SHP77 treated with DMSO at 0.1 percent for 48 hours (cell line): ENCODE data around the gene HSPA1B.
"Not testable (repeated sequence)": the region's sequence is repeated elsewhere in the genome, so short reads cannot be mapped to it uniquely, and the experiment has no call there.

Experiments
- DNase-seq: peaks from one replicate; lab custom pipeline; 2025; lab: John Stamatoyannopoulos, UW

The HSPA1B gene

GRCh38 chr6:31859923-31860322, 32.4 kb downstream of the HSPA1B start:
- no peak for DNase-seq

DNA sequence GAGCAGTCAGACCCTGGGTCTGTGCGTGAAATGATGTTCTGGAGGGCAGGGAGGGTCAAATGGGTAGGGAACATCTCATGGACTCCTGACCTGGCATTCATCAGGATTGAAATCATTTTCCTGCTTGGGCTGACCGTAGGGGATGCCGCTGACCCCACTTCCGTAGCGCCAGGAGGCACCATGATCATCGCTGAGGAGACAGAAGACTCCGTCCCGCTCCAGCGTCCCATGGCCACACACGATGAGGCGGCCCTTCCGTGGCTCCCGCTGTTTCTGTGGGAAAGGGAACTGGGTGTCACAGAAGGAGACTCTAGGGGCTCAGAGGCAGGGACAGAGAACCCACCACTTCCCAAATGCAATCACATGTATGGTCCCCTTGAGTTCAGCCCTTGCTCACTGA, 32.8 kb downstream of the HSPA1B start:
- DNase-seq = no peak

DNA sequence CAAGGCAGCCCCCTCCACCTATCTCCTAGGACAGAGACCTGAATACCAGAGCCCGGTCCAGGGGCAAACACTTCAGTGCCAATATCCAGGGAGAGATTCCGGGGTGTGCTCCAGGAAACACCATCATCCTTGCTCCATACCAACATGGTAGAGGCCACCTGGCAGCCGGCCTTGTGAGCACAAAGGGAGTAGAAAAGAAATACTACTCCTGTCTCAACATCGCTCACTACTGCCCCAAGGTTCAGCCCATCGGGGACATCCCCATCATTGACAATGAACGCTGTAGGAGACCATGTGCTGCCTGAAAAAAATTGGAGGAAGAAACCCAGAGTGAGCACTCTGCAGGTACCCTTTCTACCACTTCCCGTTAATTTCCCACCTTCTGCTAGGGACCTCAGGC, 33.6 kb downstream of the HSPA1B start:
- DNase-seq = no peak

GRCh38 chr6:31861919-31862343, 34.4 kb downstream of the HSPA1B start:
- DNase-seq = no peak

DNA sequence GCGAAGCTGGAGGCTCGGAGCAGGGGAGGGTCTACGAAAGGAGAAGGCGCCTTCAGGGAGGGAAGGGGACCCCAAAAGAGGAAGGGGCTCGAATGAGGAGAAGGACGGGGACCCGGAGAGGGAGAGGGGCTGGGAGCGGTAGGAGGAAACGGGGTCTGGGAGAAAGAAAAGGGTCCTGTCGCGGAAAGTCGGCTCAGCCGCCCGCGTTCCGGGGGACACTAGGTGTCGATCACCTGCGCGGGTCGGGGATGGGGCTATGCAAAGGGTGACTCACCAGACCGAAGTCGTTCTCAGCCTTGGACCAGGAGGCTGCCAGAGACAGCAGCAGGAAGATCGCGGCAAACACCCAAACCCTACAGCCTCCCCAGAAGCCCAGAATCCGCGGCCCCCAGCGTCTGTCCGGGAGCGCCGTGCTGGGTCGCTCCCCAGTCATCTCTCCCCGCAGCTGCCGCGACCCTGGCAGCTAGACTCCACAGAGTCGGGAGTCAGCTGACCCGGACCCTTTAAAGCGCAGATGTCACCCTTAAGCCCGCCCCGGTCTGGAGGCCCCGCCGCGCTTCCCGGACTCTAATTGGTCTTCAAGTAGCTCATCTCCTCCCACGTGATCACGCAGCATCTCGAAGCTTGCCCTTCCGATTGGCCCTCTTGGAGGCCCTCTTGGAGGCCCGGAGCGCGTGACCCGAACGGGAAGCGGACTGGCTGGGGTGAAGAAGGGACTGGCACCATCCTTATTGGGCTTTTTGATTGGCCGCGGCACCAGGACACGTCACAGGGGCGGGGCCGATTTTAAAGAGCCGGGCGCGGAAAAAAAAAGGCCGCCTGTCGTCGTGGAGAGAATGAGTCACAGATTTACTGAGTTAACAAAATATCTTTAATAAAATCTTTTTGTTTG, 35.1 kb downstream of the HSPA1B start, which contains the start of gene NEU1:
Gene NEU1, minus strand, starts transcription at position 478 of the 892 bp plus-strand sequence. Its CDS starts 45 bp downstream, at position 433.
- peak; percentile 98 for DNase-seq

GRCh38 chr6:31864123-31864562, 36.6 kb downstream of the HSPA1B start:
- not testable (repeated sequence) for DNase-seq

- no peak for DNase-seq
These were observed 37.3 kb downstream of the HSPA1B start for GRCh38 chr6:31864818-31865204.

- no peak for DNase-seq
These were observed 37.9 kb downstream of the HSPA1B start for GRCh38 chr6:31865205-31866118.

DNA sequence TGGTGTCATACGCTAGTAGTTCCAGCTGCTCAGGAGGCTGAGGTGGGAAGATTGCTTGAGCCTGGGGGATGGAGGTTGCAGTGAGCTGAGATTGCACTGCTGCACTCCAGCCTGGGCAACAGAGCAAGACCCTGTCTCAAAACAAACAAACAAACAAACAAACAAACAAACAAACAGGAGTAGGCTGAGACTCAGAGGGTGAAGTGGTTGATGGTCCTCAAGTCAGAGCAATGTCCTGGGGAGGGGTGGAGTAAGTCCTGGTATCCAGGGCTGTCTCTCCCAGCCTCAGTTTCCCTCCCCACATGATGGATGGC, 41.1 kb downstream of the HSPA1B start:
- not testable (repeated sequence) for DNase-seq

- no peak for DNase-seq
These were observed 41.8 kb downstream of the HSPA1B start for GRCh38 chr6:31869343-31869742.

DNA sequence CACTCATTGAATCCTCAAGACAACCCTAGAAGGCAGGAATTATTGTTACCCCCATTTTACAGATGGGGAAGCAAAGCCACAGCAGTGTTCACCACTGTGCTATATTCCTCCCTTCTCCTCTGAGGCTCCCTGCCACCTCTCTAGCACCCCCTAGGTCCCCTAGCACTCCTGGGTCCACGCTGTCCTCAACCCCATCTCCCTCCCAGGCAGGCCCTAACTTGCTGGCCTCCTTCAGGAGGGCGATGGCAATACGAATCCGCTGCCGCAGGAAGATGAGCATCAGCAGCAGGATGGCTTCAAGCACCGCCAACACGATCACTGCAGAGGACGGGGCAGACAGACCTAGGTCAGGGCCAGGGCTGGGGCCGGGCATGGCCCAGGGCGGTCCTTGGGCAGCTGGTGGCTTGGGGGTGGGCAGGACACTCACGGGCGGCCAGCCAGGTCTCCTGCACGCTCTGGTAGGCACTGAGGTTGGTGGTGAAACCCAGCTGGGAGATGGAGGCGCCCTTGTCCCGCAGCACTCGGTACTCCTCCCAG, 42.9 kb downstream of the HSPA1B start:
- peak; percentile 16 for DNase-seq

- DNase-seq = no peak
These were observed 43.6 kb downstream of the HSPA1B start for GRCh38 chr6:31871046-31871659.

DNA sequence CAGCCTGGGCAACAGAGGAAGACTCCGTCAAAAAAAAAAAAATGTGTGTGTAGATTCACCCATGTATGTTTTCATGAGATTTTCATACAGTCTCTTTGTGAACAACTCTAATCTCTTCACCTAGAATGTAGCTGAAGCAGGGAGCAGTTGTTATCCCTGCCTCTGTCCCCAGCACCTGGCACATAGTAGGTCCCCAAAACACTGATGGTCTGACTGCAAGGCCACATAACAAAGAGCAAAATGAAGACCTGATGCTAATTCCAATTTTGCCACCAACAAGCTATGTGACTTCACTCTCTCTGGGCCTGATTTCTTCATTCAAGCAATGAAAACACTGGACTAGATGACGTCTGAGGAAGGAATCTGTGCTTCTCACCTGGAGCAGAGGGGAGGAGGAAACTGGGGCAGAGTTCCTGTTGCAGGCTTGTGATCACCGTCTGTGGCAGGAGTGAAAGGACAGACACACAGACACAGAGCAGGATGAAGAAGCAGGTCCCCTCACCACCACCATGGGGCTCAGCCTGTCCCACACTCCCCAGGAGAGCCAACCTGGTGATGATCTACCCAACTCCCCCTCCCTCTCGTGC, 46.6 kb downstream of the HSPA1B start:
- no peak for DNase-seq

DNA sequence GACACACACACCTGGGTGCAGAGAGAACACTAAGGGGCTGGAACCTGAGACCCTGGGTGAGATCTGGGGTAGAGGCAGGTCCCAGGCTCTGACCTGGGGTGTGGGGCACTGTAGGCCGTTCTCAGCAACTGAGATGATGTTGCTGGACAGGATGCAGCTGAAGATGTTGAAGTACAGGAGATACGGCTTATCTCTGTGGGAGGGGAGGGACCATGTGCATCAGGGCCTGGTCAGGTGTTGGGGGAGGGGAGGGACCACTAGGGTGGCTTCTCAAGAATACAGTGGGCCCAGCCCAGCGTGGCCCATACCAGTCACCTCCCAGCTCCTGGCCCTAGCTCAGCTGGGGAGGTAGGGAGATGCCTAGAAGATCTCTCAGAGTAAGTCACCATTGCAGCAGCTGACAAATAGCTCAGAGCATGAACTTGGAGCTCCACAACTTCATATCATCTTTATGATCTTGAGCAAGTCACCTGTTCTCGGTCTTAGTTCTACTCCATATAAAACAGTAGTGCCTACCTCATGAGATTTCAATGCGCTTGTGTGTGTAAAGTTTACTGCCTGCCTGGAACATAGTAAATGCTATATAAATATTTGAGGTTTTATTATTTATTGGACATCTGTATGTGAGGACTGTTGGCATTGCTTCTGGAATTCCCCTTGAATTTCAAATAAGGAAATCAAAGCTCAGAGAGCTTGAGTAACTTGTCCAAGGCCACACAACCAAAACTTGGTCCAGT, 47.5 kb downstream of the HSPA1B start:
- no peak for DNase-seq

DNA sequence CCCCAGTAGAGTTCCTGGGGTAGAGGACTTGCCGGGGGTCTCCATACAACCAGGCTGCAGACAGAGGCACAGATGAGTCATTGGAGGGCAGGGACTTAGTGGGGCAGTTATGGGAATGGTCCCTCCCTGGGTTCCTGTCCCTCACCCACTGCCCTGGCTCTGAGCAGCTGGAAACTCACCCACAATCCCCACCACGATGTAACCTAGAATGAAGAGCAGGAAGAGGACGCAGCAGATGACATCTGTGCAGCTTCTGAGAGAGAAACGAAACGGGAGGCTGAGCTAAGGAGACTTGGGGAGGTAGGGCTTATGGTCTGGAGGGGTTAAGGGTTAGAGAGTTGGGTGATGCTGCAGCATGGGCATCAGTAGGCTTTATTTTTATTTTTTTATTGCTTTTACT, 48.3 kb downstream of the HSPA1B start:
- DNase-seq = no peak

- DNase-seq = no peak
These were observed 48.8 kb downstream of the HSPA1B start for GRCh38 chr6:31876357-31876756.

DNA sequence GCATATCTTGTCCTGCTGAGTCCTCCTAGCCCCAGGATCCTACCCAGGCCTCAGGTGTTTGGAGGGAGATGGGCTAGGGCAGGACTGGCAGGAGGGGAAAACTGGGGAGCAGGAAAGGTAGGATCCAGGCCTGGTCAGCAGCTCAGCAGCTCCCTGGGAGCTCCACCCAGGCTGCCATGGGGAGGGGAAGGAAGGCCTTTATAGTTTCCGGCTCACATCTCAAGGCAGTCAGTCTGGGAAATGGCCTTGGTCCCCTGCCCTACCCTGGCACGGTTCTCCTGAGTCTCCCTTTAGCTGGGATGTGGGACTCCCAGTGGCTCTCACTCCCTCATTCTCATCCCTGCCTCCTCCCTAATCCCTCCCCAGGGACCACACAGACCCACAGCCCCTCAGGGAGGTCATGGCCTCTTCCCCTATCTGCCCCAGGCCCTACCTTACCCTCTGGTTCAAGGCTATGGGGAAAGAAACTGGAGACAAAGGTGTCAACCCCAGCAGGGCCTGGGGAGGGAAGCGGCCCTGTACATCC, 49.6 kb downstream of the HSPA1B start:
- DNase-seq = no peak

DNA sequence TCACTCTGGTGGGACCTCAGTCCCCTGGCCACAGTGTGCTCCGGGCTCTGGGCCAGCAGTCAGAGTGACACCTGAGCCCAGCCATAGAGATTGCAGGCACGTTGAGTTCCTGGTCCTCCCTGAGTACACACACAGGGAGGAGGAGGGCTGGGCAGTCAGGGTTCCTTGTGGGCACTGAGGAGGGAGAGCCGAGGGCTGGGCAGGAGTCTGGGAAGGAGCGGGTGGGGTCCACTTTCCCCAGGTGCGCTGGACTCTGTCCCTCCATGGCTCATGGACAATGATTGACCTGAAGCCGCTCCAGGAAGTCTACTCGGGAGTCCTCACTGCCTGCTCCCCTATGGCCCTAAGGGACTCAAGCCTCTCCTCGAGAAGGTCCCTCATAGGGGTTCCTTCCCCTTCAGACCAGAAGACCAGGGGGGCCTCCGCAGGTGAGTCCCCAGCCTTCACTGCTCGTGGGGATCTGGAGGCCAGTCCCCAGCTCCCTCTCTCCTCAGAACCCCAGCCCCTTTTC, 50.2 kb downstream of the HSPA1B start:
- peak; percentile 39 for DNase-seq

GRCh38 chr6:31878222-31878621, 50.7 kb downstream of the HSPA1B start:
- DNase-seq = no peak

DNA sequence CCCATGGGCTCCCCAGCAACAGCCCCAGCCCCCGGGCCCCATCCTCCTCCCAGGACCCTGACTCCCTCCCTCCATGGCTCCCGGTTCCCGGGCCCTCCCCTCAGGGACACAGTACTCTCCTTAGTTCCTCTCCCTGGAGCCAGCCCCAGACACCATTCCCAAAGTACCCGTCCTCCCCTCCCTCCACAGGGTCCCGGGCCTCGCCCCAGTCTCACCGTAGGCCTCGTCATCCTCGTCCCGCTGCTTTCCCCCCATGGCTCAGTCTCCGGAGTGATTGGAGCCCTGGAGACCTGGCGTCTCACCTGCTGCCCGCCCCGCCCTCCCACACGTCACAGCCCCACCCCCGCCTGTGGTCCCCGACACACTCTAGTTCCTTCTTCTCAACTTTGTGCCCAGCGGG, 51.2 kb downstream of the HSPA1B start, which contains the start of gene SLC44A4:
Gene SLC44A4, minus strand, starts transcription at position 272 of the 400 bp plus-strand sequence. Its CDS starts 17 bp downstream, at position 255.
- no peak for DNase-seq
